Astrocyte (in vitro differentiated cells and primary cell): ENCODE data around the gene PTH2R. TPM values are rescaled to one million over a fixed set of nuclear protein-coding genes. Genes with fewer than 3 reads are reported as not detected.
"Not testable (repeated sequence)": the region's sequence is repeated elsewhere in the genome, so short reads cannot be mapped to it uniquely, and the experiment has no call there.

Experiments
- DNase-seq: peaks from one replicate; pipeline ENCODE4 v3.0.0-alpha.2; 2010; ENCODE audit warnings: low read depth
- FAIRE-seq: peaks from 2 replicates; lab custom pipeline; 2011; peaks lifted over from hg19 to GRCh38; lab: Jason Lieb, UNC
- H2AFZ ChIP-seq: 2 replicates; pipeline ENCODE4 v1.6.0; 2012; ENCODE audit warnings: low read depth, low read length, inconsistent platforms
- H3K27ac ChIP-seq: 2 replicates; pipeline ENCODE4 v1.5.1; 2011; ENCODE audit warnings: low read depth, low read length, inconsistent platforms
- H3K27me3 ChIP-seq: 2 replicates; pipeline ENCODE4 v1.6.0; 2011; ENCODE audit warnings: low read length, inconsistent platforms; ENCODE audit not compliant: insufficient read depth
- H3K36me3 ChIP-seq: 2 replicates; pipeline ENCODE4 v1.5.1; 2011; ENCODE audit warnings: low read length, inconsistent platforms; ENCODE audit not compliant: insufficient read depth
- H3K4me1 ChIP-seq: 2 replicates; pipeline ENCODE4 v1.5.1; 2011; ENCODE audit warnings: low read length, inconsistent platforms; ENCODE audit not compliant: insufficient read depth
- H3K4me2 ChIP-seq: 2 replicates; pipeline ENCODE4 v1.6.0; 2012; ENCODE audit warnings: low read length, inconsistent platforms
- H3K4me3 ChIP-seq: 2 replicates; pipeline ENCODE4 v1.5.1; 2011; ENCODE audit warnings: low read depth, mild to moderate bottlenecking, low read length, inconsistent platforms; ENCODE audit not compliant: insufficient read depth
- H3K79me2 ChIP-seq: 2 replicates; pipeline ENCODE4 v1.6.0; 2012; ENCODE audit warnings: mild to moderate bottlenecking, low read length, inconsistent platforms; ENCODE audit not compliant: insufficient read depth
- H3K9ac ChIP-seq: 2 replicates; pipeline ENCODE4 v1.6.0; 2012; ENCODE audit warnings: mild to moderate bottlenecking, low read length, inconsistent platforms
- H3K9me3 ChIP-seq: 2 replicates; pipeline ENCODE4 v1.5.1; 2012; ENCODE audit warnings: low read depth, mild to moderate bottlenecking, low read length, inconsistent platforms; ENCODE audit not compliant: insufficient read depth
- H4K20me1 ChIP-seq: 2 replicates; pipeline ENCODE4 v1.6.0; 2012; ENCODE audit warnings: low read length, inconsistent platforms; ENCODE audit not compliant: insufficient read depth
- H3K27ac Mint-ChIP-seq: one replicate; pipeline ENCODE4 v1.8.0; 2021; ENCODE audit warnings: mild to moderate bottlenecking, mixed read lengths; ENCODE audit not compliant: unreplicated experiment
- H3K27me3 Mint-ChIP-seq: one replicate; pipeline ENCODE4 v1.8.0; 2021; ENCODE audit warnings: low read depth, mixed read lengths; ENCODE audit not compliant: unreplicated experiment
- H3K36me3 Mint-ChIP-seq: one replicate; pipeline ENCODE4 v1.8.0; 2021; ENCODE audit warnings: low read depth, mixed read lengths; ENCODE audit not compliant: unreplicated experiment
- H3K4me1 Mint-ChIP-seq: one replicate; pipeline ENCODE4 v1.8.0; 2021; ENCODE audit warnings: low read depth, mixed read lengths; ENCODE audit not compliant: unreplicated experiment
- H3K4me3 Mint-ChIP-seq: one replicate; pipeline ENCODE4 v1.8.0; 2021; ENCODE audit warnings: mild to moderate bottlenecking, moderate library complexity, mixed read lengths; ENCODE audit not compliant: unreplicated experiment
- H3K9me3 Mint-ChIP-seq: one replicate; pipeline ENCODE4 v1.8.0; 2021; ENCODE audit warnings: mild to moderate bottlenecking, mixed read lengths; ENCODE audit not compliant: unreplicated experiment
- EZH2 ChIP-seq: IDR thresholded peaks from 2 replicates; pipeline ENCODE4 v1.6.1; 2012; ENCODE audit warnings: mild to moderate bottlenecking, low read length, inconsistent platforms; ENCODE audit not compliant: insufficient read depth
- total RNA-seq: library from RNA; stranded (reverse); gene quantifications from 2 replicates; pipeline ENCODE4 v1.2.1, GENCODE V29; 2021
- TF ChIP-seq, protein P1 (sequence below): IDR thresholded peaks from 2 replicates; pipeline ENCODE4 v1.5.1; 2011; ENCODE audit warnings: low read depth, mild to moderate bottlenecking, inconsistent platforms, low read length, moderate library complexity; ENCODE audit not compliant: insufficient read depth

Gene PTH2R
- total RNA-seq, 1 donor from 2014 or later, result not detected

GRCh38 chr2:208375491-208376068 lies 31.0 kb upstream of the PTH2R start:
- Histone ChIP-seq H3K9ac (no peak overlapping the region), H4K20me1 (no peaks in the 10 kb centered on the region), H3K36me3 (no peaks in the 10 kb centered on the region), H3K4me3 (no peak overlapping the region), H2AFZ (no peak overlapping the region), H3K9me3 (no peaks in the 10 kb centered on the region), H3K27ac (no peak overlapping the region), H3K4me2 (no peak overlapping the region), H3K4me1 (no peaks in the 10 kb centered on the region), H3K79me2 (no peaks in the 10 kb centered on the region), H3K27me3 (peaks cover 11% of the 10 kb centered on the region)
- Mint-ChIP-seq H3K36me3 (peaks cover 3% of the 10 kb centered on the region), H3K4me3 (no peak overlapping the region), H3K4me1 (peaks cover 4% of the 10 kb centered on the region), H3K27me3 (no peaks in the 10 kb centered on the region), H3K9me3 (peaks cover 3% of the 10 kb centered on the region), H3K27ac (no peak overlapping the region)
- no peak for FAIRE-seq
- no peak for TF ChIP-seq EZH2
- TF ChIP-seq, protein P1, sequence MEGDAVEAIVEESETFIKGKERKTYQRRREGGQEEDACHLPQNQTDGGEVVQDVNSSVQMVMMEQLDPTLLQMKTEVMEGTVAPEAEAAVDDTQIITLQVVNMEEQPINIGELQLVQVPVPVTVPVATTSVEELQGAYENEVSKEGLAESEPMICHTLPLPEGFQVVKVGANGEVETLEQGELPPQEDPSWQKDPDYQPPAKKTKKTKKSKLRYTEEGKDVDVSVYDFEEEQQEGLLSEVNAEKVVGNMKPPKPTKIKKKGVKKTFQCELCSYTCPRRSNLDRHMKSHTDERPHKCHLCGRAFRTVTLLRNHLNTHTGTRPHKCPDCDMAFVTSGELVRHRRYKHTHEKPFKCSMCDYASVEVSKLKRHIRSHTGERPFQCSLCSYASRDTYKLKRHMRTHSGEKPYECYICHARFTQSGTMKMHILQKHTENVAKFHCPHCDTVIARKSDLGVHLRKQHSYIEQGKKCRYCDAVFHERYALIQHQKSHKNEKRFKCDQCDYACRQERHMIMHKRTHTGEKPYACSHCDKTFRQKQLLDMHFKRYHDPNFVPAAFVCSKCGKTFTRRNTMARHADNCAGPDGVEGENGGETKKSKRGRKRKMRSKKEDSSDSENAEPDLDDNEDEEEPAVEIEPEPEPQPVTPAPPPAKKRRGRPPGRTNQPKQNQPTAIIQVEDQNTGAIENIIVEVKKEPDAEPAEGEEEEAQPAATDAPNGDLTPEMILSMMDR, result no peak
- no peak for DNase-seq

- not testable (repeated sequence) for H3K4me2 ChIP-seq, H3K79me2 ChIP-seq, H3K9me3 ChIP-seq, FAIRE-seq, H3K4me3 Mint-ChIP-seq, H3K27me3 ChIP-seq, H3K27ac Mint-ChIP-seq, H3K27ac ChIP-seq, H3K9me3 Mint-ChIP-seq, H3K36me3 ChIP-seq, H3K36me3 Mint-ChIP-seq, H3K4me1 ChIP-seq, H3K4me3 ChIP-seq, H3K4me1 Mint-ChIP-seq, DNase-seq, H4K20me1 ChIP-seq, H3K9ac ChIP-seq, H2AFZ ChIP-seq, H3K27me3 Mint-ChIP-seq
Measured at GRCh38 chr2:208377344-208377860, 29.2 kb upstream of the PTH2R start.

- Histone ChIP-seq H3K27me3 (peaks cover 10% of the 10 kb centered on the region), H3K4me3 (no peak overlapping the region), H3K4me1 (no peaks in the 10 kb centered on the region), H3K4me2 (no peak overlapping the region), H3K9ac (no peak overlapping the region), H4K20me1 (no peaks in the 10 kb centered on the region), H3K36me3 (no peaks in the 10 kb centered on the region), H3K79me2 (no peaks in the 10 kb centered on the region), H2AFZ (no peak overlapping the region), H3K9me3 (no peaks in the 10 kb centered on the region), H3K27ac (no peak overlapping the region)
- no peaks in the 10 kb centered on the region for H3K4me1 Mint-ChIP-seq
- peaks cover 5% of the 10 kb centered on the region for H3K27me3 Mint-ChIP-seq
- no peak for FAIRE-seq
- no peak for DNase-seq
- no peak overlapping the region for H3K27ac Mint-ChIP-seq
- H3K9me3 Mint-ChIP-seq, result peaks cover 4% of the 10 kb centered on the region
- no peaks in the 10 kb centered on the region for H3K36me3 Mint-ChIP-seq
- TF ChIP-seq EZH2, result no peak
- TF ChIP-seq, protein P1, result no peak
- no peak overlapping the region for H3K4me3 Mint-ChIP-seq
Measured at GRCh38 chr2:208379192-208379591, 27.4 kb upstream of the PTH2R start.
